Left colon (tissue), 2 donors: ENCODE data around the gene PACSIN3. TPM values are rescaled to one million over a fixed set of nuclear protein-coding genes. Genes with fewer than 3 reads are reported as not detected.

Source experiments
- ATAC-seq: fragments of 200-7000 bp; cut with Tn5 transposase; one replicate; pipeline ENCODE4 v1.9.1; 2020; ENCODE audit warnings: mild to moderate bottlenecking, moderate library complexity
- DNase-seq, 2 donors: peaks; one replicate each; pipeline ENCODE4 v3.0.0-alpha.2; 2020
- intact Hi-C, 2 donors: fragments of 100-400 bp; cut with DNase I in 1 of 2; cut with micrococcal nuclease in 1 of 2; formaldehyde crosslinking; loops; one replicate each; pipeline versions ENCODE4 v1.11.2 to v1.14.0; 2022; cut with DNase I, micrococcal nuclease
- microRNA-seq, 2 donors: library from miRNA; unstranded; fragments of <30 nt; microRNA quantifications; one replicate each; pipeline versions ENCODE4 v1.1.0 to v1.2.0, GENCODE V29; 2020
- total RNA-seq, 2 donors: library from RNA; stranded (reverse); fragmentation: NEBNext Ultra II Directional; extraction: Animal tissue kit (Norgen Biotek cat#: 25700); gene quantifications; one replicate each; pipeline ENCODE4 v1.2.1, GENCODE V29; 2021
- donor health status: DM: no; HTN: no; CAD: no.
- donor health status: DM: yes; HTN: yes; CAD: no.

Gene PACSIN3
- total RNA-seq, 2 donors from 2014 or later = 2.2 to 7.1 TPM

- intact Hi-C loops = no loop called here
- no peak for DNase-seq
- no peak for ATAC-seq
Observed at GRCh38 chr11:47139878-47140277, 46.4 kb downstream of the PACSIN3 start.

- ATAC-seq (no peak), DNase-seq (no peak)
- intact Hi-C loops = no loop called here
Observed at GRCh38 chr11:47137476-47137875, 48.8 kb downstream of the PACSIN3 start.

DNA sequence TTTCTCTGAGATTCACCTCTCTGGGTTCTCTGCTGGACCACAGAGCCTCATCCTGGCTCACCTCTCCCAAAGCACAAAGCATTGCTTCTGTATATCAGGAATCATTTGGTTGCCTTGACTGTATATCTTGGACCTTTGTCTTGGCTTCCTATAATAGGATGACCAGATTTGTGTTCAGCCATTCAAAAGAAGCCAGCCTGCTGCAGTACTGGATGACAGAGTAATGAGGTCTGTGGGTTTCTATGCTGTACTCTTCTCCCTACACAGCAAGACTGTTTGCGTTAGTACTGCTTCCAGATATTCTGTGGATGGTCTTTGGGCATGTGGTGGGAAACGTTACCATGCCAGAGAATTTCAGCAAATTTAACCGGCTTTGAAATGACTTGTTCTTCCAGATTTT lies 49.3 kb downstream of the PACSIN3 start:
- intact Hi-C loops = no loop called here
- DNase-seq (no peak), ATAC-seq (no peak)

GRCh38 chr11:47136327-47136726 lies 49.9 kb downstream of the PACSIN3 start:
- ATAC-seq (no peak), DNase-seq (no peak)
- intact Hi-C loops = no loop called here

DNA sequence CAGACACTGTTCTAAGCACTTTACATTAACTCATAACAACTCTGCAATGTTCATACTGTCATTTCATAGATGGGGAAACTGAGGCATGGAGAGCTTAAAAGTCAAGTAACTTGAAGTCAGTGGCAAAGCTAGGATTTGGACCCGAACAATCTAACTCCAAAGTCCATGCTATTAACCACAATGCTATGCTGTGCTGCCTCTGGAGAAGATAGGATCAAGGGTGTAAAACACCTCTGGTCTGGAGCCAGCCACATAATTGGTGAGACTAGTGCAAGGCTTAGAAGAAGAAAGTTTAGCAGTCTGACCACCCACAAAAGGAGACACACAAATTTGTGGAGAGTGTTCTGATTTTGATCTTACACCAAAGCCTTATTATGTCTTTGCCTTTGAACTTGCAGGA lies 53.3 kb downstream of the PACSIN3 start:
- intact Hi-C loops = no loop called here
- peak; percentile 64 for ATAC-seq
- DNase-seq = no peak

DNA sequence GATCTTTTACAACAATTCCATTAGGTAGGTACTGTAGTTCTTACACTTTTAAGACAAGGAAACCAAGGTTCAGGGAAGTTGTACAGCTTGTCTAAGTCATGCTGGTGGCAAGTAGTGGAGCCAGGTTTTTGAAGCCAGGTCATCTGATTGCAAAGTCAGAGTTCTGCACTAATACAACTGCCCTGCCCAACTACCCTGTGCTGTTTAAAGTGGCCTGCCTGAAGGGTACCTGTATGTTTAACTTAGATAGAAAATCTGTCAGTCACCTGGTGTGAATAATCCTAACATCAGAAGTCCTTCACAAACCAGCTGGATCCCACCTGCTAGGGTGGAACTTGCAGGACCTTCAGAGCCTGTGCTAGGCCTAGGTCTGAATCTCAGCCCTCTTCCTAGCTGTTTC lies 53.7 kb downstream of the PACSIN3 start:
- intact Hi-C loops = no loop called here
- peak; percentile 70 for ATAC-seq
- no peak for DNase-seq

DNA sequence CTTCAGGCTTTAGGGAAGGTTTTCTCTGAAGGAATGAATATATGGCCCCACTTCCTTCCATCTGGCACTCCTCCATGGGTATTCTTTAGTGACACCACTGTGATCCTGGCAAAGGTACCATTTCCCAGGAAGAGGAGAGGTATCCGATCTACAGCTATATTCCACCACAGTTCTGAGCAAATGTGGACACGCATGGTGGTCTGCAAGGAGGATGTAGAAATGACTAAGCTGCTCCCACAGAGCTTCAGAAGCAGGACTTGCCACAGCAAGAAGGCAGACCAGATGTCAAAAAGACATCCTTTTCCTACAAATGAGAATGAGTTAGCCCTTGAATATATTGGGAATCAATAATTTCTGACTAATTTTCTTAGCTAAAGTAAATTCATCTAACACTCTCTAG lies 55.1 kb downstream of the PACSIN3 start:
- intact Hi-C loops = no loop called here
- DNase-seq (no peak), ATAC-seq (no peak)

GRCh38 chr11:47130543-47130942 lies 55.7 kb downstream of the PACSIN3 start:
- intact Hi-C loops = no loop called here
- ATAC-seq = no peak
- DNase-seq = no peak

Small RNA genes within 50 kb of the gene (microRNA-seq; reads per million reads assigned to microRNA genes)
- gene MIR6745 = 0 reads per million in 2 donors

Other genes with a start within 250 kb of the PACSIN3 start
- 10 to 100 TPM; 27.7 to 34.8 TPM for gene CSTPP1, start 249.7 kb downstream of the PACSIN3 start, total RNA-seq
- gene ARFGAP2, start 9.6 kb downstream of the PACSIN3 start, total RNA-seq = 10 to 100 TPM; 81.5 to 85.4 TPM
- 10 to 100 TPM; 24.7 to 37.7 TPM for gene DDB2, start 28.5 kb upstream of the PACSIN3 start, total RNA-seq
- gene ACP2, start 62.4 kb upstream of the PACSIN3 start, total RNA-seq = 10 to 100 TPM; 47.8 to 53.5 TPM
- gene NR1H3, start 71.6 kb upstream of the PACSIN3 start, total RNA-seq = 10 to 100 TPM; 52.1 to 58.2 TPM
- gene MADD, start 83.7 kb upstream of the PACSIN3 start, total RNA-seq = 10 to 100 TPM; 50.8 to 61.6 TPM
- gene MYBPC3, start 166.3 kb upstream of the PACSIN3 start, total RNA-seq = not detected
- 10 to 100 TPM in 1 of 2 donors, 1 to 10 TPM in 1; 5.0 to 15.8 TPM for gene SPI1, start 192.1 kb upstream of the PACSIN3 start, total RNA-seq
- 10 to 100 TPM; 17.9 to 20.2 TPM for gene SLC39A13, start 222.2 kb upstream of the PACSIN3 start, total RNA-seq
- 10 to 100 TPM; 74.8 to 82.5 TPM for gene PSMC3, start 240.0 kb upstream of the PACSIN3 start, total RNA-seq